Endothelial cell of umbilical vein (primary cell): ENCODE measurements around the gene SLC26A6. TPM values are rescaled to one million over a fixed set of nuclear protein-coding genes. Genes with fewer than 3 reads are reported as not detected.

ENCODE experiments used
- BruUV-seq: library from RNA; stranded (reverse); fragments of 400-500 nt; replicated peaks from 2 replicates; lab custom pipeline; 2021; lab: Mats Ljungman, UMichigan
- CTCF ChIA-PET: fragments of 300-600, 350-600 bp; sonication (Branson Sonifier 250); formaldehyde crosslinking; loops from one replicate; lab custom pipeline; 2021; ENCODE audit warnings: antibody characterized with exemption, inconsistent platforms; lab: Charles Lee
- POLR2A ChIA-PET: fragments of 300-600, 350-600 bp; sonication (Branson Sonifier 250); formaldehyde crosslinking; loops from one replicate; lab custom pipeline; 2021; ENCODE audit warnings: antibody characterized with exemption, inconsistent platforms; lab: Charles Lee
- DNase-seq: peaks from one replicate; pipeline ENCODE4 v3.0.0-alpha.2; 2011; ENCODE audit warnings: low read depth, low spot score
- FAIRE-seq: peaks from 2 replicates; lab custom pipeline; 2011; peaks lifted over from hg19 to GRCh38; lab: Jason Lieb, UNC
- H2AFZ ChIP-seq: 2 replicates; pipeline ENCODE4 v1.6.0; 2012; ENCODE audit warnings: low read depth, low read length, control low read depth, inconsistent platforms
- H3K27ac ChIP-seq: 2 replicates; pipeline ENCODE4 v1.5.1; 2011; ENCODE audit warnings: low read depth, mild to moderate bottlenecking, control low read depth, low read length, moderate library complexity; ENCODE audit not compliant: insufficient read depth
- H3K27me3 ChIP-seq, 2 experiments: 2 replicates each; pipeline versions ENCODE4 v1.6.0 to v1.6.1; 2011; ENCODE audit warnings: low read length in 2 of 2, mixed read lengths in 1 of 2; ENCODE audit not compliant: control insufficient read depth in 2 of 2, insufficient read depth in 2 of 2
- H3K36me3 ChIP-seq, 2 experiments: 2 replicates in 1 of 2; 3 replicates in 1 of 2; pipeline ENCODE4 v1.5.1; 2011; ENCODE audit warnings: low read length in 2 of 2, mild to moderate bottlenecking in 1 of 2, moderate library complexity in 1 of 2; ENCODE audit not compliant: control insufficient read depth in 2 of 2, insufficient read depth in 2 of 2; ENCODE audit errors: extremely low read depth in 1 of 2
- H3K4me1 ChIP-seq: 3 replicates; pipeline ENCODE4 v1.5.1; 2011; ENCODE audit warnings: mild to moderate bottlenecking, low read length; ENCODE audit not compliant: control insufficient read depth, insufficient read depth; ENCODE audit errors: extremely low read depth
- H3K4me2 ChIP-seq: 2 replicates; pipeline ENCODE4 v1.6.1; 2011; ENCODE audit warnings: low read length, control low read depth, mixed read lengths; ENCODE audit not compliant: insufficient read depth
- H3K4me3 ChIP-seq, 3 experiments: fragments of 200-600 bp in 1 of 3; sonication (generic), shearing (Covaris generic) in 1 of 3; replicated peaks in 1 of 3; 2 replicates each; pipeline ENCODE4 v1.5.1; 2011 to 2016; ENCODE audit warnings: control low read depth in 3 of 3, low read length in 3 of 3, mild to moderate bottlenecking in 2 of 3, inconsistent platforms in 1 of 3, low read depth in 1 of 3, moderate library complexity in 1 of 3; ENCODE audit not compliant: insufficient read depth in 1 of 3
- H3K79me2 ChIP-seq: 2 replicates; pipeline ENCODE4 v1.6.0; 2012; ENCODE audit warnings: low read length, inconsistent platforms; ENCODE audit not compliant: control insufficient read depth, insufficient read depth
- H3K9ac ChIP-seq: replicated peaks from 2 replicates; pipeline ENCODE3; 2011; ENCODE audit warnings: low read length, control low read depth; ENCODE audit not compliant: insufficient read depth; ENCODE audit errors: extremely low read depth
- H3K9me1 ChIP-seq: replicated peaks from 3 replicates; pipeline ENCODE4 v1.6.0; 2011; ENCODE audit warnings: mild to moderate bottlenecking, low read length; ENCODE audit not compliant: control insufficient read depth, insufficient read depth; ENCODE audit errors: extremely low read depth
- H3K9me3 ChIP-seq: replicated peaks from 2 replicates; pipeline ENCODE4 v1.5.1; 2012; ENCODE audit warnings: low read length, inconsistent platforms; ENCODE audit not compliant: control insufficient read depth, insufficient read depth
- H4K20me1 ChIP-seq: replicated peaks from 2 replicates; pipeline ENCODE3; 2011; ENCODE audit warnings: mild to moderate bottlenecking, low read length; ENCODE audit not compliant: control insufficient read depth, insufficient read depth; ENCODE audit errors: extremely low read depth
- EZH2 ChIP-seq: IDR thresholded peaks from 2 replicates; pipeline ENCODE4 v1.6.1; 2012; ENCODE audit warnings: borderline replicate concordance, low read depth, mild to moderate bottlenecking, moderate library complexity, low read length, inconsistent platforms; ENCODE audit not compliant: severe bottlenecking
- FOS ChIP-seq: IDR thresholded peaks from 2 replicates; pipeline ENCODE4 v1.6.1; 2011; ENCODE audit warnings: mild to moderate bottlenecking, low read length, moderate library complexity, borderline replicate concordance; ENCODE audit not compliant: insufficient read depth
- GATA2 ChIP-seq: IDR thresholded peaks from 2 replicates; pipeline ENCODE4 v1.7.0; 2011; ENCODE audit warnings: low read depth, mild to moderate bottlenecking, moderate library complexity, mixed read lengths, low read length; ENCODE audit not compliant: insufficient read length, insufficient read depth
- JUN ChIP-seq: IDR thresholded peaks from 2 replicates; pipeline ENCODE4 v1.6.1; 2011; ENCODE audit warnings: borderline replicate concordance, low read depth; ENCODE audit not compliant: insufficient read length, insufficient read depth
- MYC ChIP-seq: IDR thresholded peaks from one replicate; pipeline ENCODE4 v1.6.1; 2011; ENCODE audit warnings: mild to moderate bottlenecking, low read depth, low read length
- POLR2A ChIP-seq: IDR thresholded peaks from 2 replicates; pipeline ENCODE4 v1.6.1; 2012; ENCODE audit warnings: low read depth, mild to moderate bottlenecking, control low read depth, low read length
- POLR2AphosphoS5 ChIP-seq: IDR thresholded peaks from 2 replicates; pipeline ENCODE4 v1.6.1; 2012; ENCODE audit warnings: low read depth, mild to moderate bottlenecking, control low read depth, low read length, moderate library complexity; ENCODE audit not compliant: insufficient read depth
- dilution Hi-C: fragments of 300-500 bp; cut with MboI; formaldehyde crosslinking; loops from one replicate; pipeline ENCODE4 v1.15.0; 2019; ENCODE audit warnings: low sequenced_read_pairs; ENCODE audit not compliant: extremely low pct_ligation_motif_present
- intact Hi-C: fragments of 100-400 bp; cut with micrococcal nuclease; formaldehyde crosslinking; loops from one replicate; pipeline ENCODE4 v1.10.0; 2022
- polyA plus RNA-seq, 4 experiments: library from polyadenylated mRNA; depleted of rRNA in 3 of 4; stranded (reverse) in 3 of 4; unstranded in 1 of 4; fragments of >200 nt; gene quantifications; 2 replicates each; pipeline versions ENCODE4 v1.2.1 to v1.2.3, GENCODE V29; 2011 to 2012; ENCODE audit warnings: missing spikeins in 1 of 4
- total RNA-seq: library from RNA; stranded (reverse); gene quantifications from 2 replicates; pipeline ENCODE4 v1.2.3, GENCODE V29; 2021
- TF ChIP-seq, protein P1 (sequence below), 2 donors: IDR thresholded peaks; 1 replicate in 1 of 2; 2 replicates in 1 of 2; pipeline ENCODE4 v1.5.1; 2011; ENCODE audit warnings: low read length in 2 of 2, mild to moderate bottlenecking in 2 of 2, moderate library complexity in 2 of 2, control low read depth in 1 of 2, inconsistent platforms in 1 of 2, low read depth in 1 of 2; ENCODE audit not compliant: insufficient read depth in 1 of 2; ENCODE audit errors: extremely low read depth in 1 of 2
- TF ChIP-seq, protein P2 (sequence below): IDR thresholded peaks from 2 replicates; pipeline ENCODE4 v1.6.1; 2011; ENCODE audit not compliant: insufficient read depth, insufficient read length

Gene SLC26A6
- total and polyA plus RNA-seq, 2 donors (not counting 3 experiments of a cell fraction or from before 2014, with no cell fraction given): 31.0 to 32.2 TPM

DNA sequence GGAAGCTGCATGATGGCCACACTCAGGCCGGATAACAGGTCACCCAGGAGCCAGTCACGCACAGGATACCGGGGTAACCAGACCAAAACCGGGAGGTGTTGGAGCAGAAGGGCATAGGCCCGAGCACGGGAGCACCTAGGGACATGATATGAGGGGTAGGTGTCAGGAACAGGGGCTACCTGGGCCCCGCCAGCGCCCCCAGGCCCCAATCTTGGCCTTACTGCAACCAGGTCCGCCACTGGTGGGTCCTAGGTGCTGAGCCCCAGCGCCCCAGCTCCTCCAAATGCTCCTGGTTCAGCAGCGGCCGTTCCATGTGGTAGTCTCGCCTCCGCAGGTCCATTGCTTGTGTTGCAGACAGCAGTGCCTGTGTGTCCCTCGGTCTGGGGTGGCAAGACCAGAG lies 2.0 kb downstream of the SLC26A6 start:
- Histone ChIP-seq H3K27ac (no peak overlapping the region), H3K9me3 (no peaks in the 10 kb centered on the region), H3K4me2 (no peak overlapping the region), H3K4me3 (no peak overlapping the region), H3K79me2 (no peaks in the 10 kb centered on the region), H3K4me1 (peaks cover 17% of the 10 kb centered on the region), H3K27me3 (no peaks in the 10 kb centered on the region), H2AFZ (no peak overlapping the region), H3K36me3 (peaks cover 0 to 29% of the 10 kb centered on the region in 2 experiments), H3K9ac (no peak overlapping the region), H3K9me1 (no peaks in the 10 kb centered on the region), H4K20me1 (no peaks in the 10 kb centered on the region)
- DNase-seq: no peak
- intact Hi-C loops: no loop called here
- ChIA-PET POLR2A (no interaction called here), CTCF (interaction anchor here (4.5 kb wide), 1 partner anchor 22 kb away, joined by 32 read pairs; no protein-coding TSS in a partner anchor)
- no peak for FAIRE-seq
- dilution Hi-C loops: no loop called here
- BruUV-seq: no TSS peak
- TF ChIP-seq GATA2 (no peak), FOS (no peak), JUN (no peak), MYC (no peak), POLR2A (no peak), EZH2 (no peak), POLR2AphosphoS5 (no peak)
- TF ChIP-seq, protein P1, sequence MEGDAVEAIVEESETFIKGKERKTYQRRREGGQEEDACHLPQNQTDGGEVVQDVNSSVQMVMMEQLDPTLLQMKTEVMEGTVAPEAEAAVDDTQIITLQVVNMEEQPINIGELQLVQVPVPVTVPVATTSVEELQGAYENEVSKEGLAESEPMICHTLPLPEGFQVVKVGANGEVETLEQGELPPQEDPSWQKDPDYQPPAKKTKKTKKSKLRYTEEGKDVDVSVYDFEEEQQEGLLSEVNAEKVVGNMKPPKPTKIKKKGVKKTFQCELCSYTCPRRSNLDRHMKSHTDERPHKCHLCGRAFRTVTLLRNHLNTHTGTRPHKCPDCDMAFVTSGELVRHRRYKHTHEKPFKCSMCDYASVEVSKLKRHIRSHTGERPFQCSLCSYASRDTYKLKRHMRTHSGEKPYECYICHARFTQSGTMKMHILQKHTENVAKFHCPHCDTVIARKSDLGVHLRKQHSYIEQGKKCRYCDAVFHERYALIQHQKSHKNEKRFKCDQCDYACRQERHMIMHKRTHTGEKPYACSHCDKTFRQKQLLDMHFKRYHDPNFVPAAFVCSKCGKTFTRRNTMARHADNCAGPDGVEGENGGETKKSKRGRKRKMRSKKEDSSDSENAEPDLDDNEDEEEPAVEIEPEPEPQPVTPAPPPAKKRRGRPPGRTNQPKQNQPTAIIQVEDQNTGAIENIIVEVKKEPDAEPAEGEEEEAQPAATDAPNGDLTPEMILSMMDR (IDR thresholded peaks at IDR 0.05; ENCODE audit: extremely low read depth in 1 of 2, insufficient read depth in 1 of 2, low read depth in 1 of 2, low read length in 2 of 2): no peak
- TF ChIP-seq, protein P2, sequence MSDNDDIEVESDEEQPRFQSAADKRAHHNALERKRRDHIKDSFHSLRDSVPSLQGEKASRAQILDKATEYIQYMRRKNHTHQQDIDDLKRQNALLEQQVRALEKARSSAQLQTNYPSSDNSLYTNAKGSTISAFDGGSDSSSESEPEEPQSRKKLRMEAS: no peak
